ENCODE results near the gene HPSE2.

DNA sequence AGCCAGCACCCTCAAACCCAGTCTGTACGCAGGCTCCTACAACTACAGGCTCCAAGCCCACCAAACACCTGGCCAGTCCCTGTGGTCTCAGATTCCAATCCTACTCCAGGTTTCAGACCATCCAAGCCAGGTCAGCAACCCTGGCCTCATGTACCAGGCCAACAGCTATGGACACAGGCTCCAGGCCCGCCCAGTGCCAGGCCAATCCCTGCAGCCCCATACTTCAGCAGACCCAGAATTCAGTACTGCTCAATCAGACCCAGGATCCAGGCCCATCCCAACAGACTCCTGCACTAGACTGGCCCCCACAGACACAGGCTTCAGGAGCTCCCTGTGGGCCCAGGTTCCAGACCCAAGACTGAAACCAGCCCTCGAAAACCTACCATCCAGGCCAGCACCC is 32.3 kb downstream of the HPSE2 start:
- TF ChIP-seq CTCF (IDR thresholded peaks at IDR 0.05; ENCODE audit: low read depth, low read length) (no peak), EZH2phosphoT487 (IDR thresholded peaks at IDR 0.05; ENCODE audit: low read depth) (no peak)
